Neutrophil (primary cell): ENCODE measurements around the gene MT1M.

Source experiments
- H3K27ac ChIP-seq: fragments of 200-600 bp; sonication (generic); 2 replicates; pipeline ENCODE4 v1.5.1; 2016; ENCODE audit warnings: mild to moderate bottlenecking, moderate library complexity
- H3K27me3 ChIP-seq: fragments of 200-600 bp; sonication (generic); 2 replicates; pipeline ENCODE4 v1.6.0; 2016; ENCODE audit warnings: mild to moderate bottlenecking
- H3K36me3 ChIP-seq: fragments of 200-600 bp; sonication (generic); 2 replicates; pipeline ENCODE4 v1.5.1; 2017
- H3K4me1 ChIP-seq, 2 experiments: fragments of 200-600 bp in 1 of 2; sonication (generic) in 1 of 2; 1 replicate in 1 of 2; 2 replicates in 1 of 2; pipeline versions ENCODE4 v1.5.1 to v1.6.1; 2013 to 2016; ENCODE audit warnings: low read depth in 1 of 2, low read length in 1 of 2, mild to moderate bottlenecking in 1 of 2, moderate library complexity in 1 of 2; ENCODE audit not compliant: control insufficient read depth in 1 of 2, insufficient read depth in 1 of 2
- H3K4me3 ChIP-seq, 2 experiments: fragments of 200-600 bp in 1 of 2; sonication (generic) in 1 of 2; 1 replicate in 1 of 2; 2 replicates in 1 of 2; pipeline ENCODE4 v1.5.1; 2013 to 2016; ENCODE audit warnings: low read depth in 1 of 2, low read length in 1 of 2, mild to moderate bottlenecking in 1 of 2, moderate library complexity in 1 of 2
- H3K9me3 ChIP-seq: fragments of 200-600 bp; sonication (generic); 2 replicates; pipeline ENCODE4 v1.5.1; 2016
- CTCF ChIP-seq: fragments of 200-600 bp; sonication (generic); IDR thresholded peaks from 2 replicates; pipeline ENCODE4 v1.5.1; 2016; ENCODE audit warnings: antibody characterized with exemption

Gene MT1M

GRCh38 chr16:56606476-56607108 lies 25.9 kb upstream of the MT1M start:
- Histone ChIP-seq H3K4me1 (peaks cover 26 to 27% of the 10 kb centered on the region in 2 experiments), H3K27me3 (peaks cover 21% of the 10 kb centered on the region), H3K36me3 (no peaks in the 10 kb centered on the region), H3K9me3 (no peaks in the 10 kb centered on the region), H3K27ac (no peak overlapping the region), H3K4me3 (no peak overlapping the region)
- TF ChIP-seq CTCF, result no peak

DNA sequence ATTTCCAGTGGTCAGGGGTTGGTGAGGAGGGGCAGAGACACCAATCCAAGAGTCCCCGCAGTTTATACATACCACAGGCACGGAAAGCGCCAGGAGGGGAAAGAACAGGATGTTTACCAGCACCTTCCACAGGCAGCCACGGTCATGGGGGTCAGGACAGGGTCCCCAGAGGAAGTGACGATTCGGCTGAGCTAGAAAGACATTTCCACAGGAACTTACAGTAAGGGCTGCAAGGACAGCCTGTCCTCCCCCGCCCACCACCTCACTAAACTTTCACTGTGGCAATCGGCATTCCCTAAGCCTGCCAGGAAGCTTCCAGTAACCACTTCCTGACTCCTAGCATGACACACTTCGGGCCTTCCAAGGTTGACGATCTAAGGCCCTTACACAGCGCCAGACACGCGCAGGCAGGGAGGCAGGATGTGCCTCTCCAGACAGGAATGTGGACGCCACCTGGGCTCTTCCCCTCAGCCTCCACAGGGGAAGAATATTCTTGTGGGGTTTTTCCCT lies 25.3 kb upstream of the MT1M start:
- TF ChIP-seq CTCF, result no peak
- Histone ChIP-seq H3K27ac (no peak overlapping the region), H3K36me3 (no peaks in the 10 kb centered on the region), H3K4me3 (no peak overlapping the region), H3K9me3 (no peaks in the 10 kb centered on the region), H3K27me3 (peaks cover 15% of the 10 kb centered on the region), H3K4me1 (peaks cover 26 to 27% of the 10 kb centered on the region in 2 experiments)

GRCh38 chr16:56607675-56608042 lies 24.8 kb upstream of the MT1M start:
- no peaks in the 10 kb centered on the region for H3K9me3 ChIP-seq
- TF ChIP-seq CTCF, result no peak
- H3K4me1 ChIP-seq, result peaks cover 26 to 27% of the 10 kb centered on the region in 2 experiments
- peaks cover 14% of the 10 kb centered on the region for H3K27me3 ChIP-seq
- H3K27ac ChIP-seq, result peak overlapping the region; percentile 73
- H3K4me3 ChIP-seq, result peak overlapping the region; percentile 66 to 75
- no peaks in the 10 kb centered on the region for H3K36me3 ChIP-seq

- H3K4me1 ChIP-seq, result peaks cover 26 to 27% of the 10 kb centered on the region in 2 experiments
- H3K27ac ChIP-seq, result peak within 1 kb of the TSS; percentile 73
- H3K36me3 ChIP-seq, result no peaks in the 10 kb centered on the region
- peak; percentile 31 for TF ChIP-seq CTCF
- H3K4me3 ChIP-seq, result peak within 1 kb of the TSS; percentile 66 to 75
- no peaks in the 10 kb centered on the region for H3K9me3 ChIP-seq
- H3K27me3 ChIP-seq, result peaks cover 14% of the 10 kb centered on the region
These were observed 24.2 kb upstream of the MT1M start, which contains the start of gene MT2A for GRCh38 chr16:56608043-56608875. TSS of gene MT2A (plus strand) at chr16:56608584. CDS start at chr16:56608656, 72 bp downstream.

DNA sequence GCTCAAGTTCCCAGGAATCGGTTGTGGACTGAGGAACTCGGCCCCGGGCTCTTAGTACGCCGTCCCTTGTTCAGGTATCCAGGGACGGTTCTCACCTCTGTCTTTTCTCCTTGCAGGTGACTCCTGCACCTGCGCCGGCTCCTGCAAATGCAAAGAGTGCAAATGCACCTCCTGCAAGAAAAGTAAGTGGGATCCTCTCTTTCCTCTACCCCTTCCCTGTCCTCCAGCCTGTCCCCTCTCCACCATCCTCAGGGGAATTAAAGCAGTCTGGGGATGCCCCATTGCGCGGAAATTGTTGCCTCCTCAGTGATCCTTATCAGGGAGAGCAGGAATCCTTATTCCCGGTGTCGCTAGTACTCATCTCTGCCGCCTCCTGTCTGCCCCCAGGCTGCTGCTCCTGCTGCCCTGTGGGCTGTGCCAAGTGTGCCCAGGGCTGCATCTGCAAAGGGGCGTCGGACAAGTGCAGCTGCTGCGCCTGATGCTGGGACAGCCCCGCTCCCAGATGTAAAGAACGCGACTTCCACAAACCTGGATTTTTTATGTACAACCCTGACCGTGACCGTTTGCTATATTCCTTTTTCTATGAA lies 23.5 kb upstream of the MT1M start:
- H3K4me1 ChIP-seq, result peaks cover 26 to 27% of the 10 kb centered on the region in 2 experiments
- no peaks in the 10 kb centered on the region for H3K9me3 ChIP-seq
- peak overlapping the region; percentile 73 for H3K27ac ChIP-seq
- TF ChIP-seq CTCF, result no peak
- H3K27me3 ChIP-seq, result peaks cover 9% of the 10 kb centered on the region
- H3K36me3 ChIP-seq, result no peaks in the 10 kb centered on the region
- peak overlapping the region; percentile 66 to 75 for H3K4me3 ChIP-seq
